Measurements from ENCODE around the gene YAF2. TPM values are rescaled to one million over a fixed set of nuclear protein-coding genes. Genes with fewer than 3 reads are reported as not detected.

Gene YAF2
- total and polyA plus RNA-seq, 2 of the 13 experiments (the other 11 are each of a cell fraction or from before 2014, with no cell fraction given), result 8.4 to 11.7 TPM

DNA sequence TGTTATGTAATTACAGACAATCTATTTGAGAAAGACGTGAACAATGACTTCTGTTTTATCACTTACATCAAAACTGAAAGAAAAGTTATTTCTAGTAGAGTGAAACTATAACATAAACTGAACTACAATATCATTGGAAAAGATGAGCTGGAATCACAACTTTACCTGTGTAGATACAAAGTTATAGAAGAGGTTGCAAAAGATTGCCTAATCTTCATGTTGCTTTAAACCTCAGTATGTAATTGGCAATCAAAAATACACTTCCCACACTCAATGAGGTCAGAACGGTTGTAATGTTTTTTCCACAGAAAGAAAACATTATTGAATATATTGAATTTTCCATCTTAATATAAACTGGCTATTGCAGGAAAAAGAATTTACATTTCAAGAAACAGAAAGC, 55.7 kb downstream of the YAF2 start (continued):
- TF ChIP-seq, protein P1, sequence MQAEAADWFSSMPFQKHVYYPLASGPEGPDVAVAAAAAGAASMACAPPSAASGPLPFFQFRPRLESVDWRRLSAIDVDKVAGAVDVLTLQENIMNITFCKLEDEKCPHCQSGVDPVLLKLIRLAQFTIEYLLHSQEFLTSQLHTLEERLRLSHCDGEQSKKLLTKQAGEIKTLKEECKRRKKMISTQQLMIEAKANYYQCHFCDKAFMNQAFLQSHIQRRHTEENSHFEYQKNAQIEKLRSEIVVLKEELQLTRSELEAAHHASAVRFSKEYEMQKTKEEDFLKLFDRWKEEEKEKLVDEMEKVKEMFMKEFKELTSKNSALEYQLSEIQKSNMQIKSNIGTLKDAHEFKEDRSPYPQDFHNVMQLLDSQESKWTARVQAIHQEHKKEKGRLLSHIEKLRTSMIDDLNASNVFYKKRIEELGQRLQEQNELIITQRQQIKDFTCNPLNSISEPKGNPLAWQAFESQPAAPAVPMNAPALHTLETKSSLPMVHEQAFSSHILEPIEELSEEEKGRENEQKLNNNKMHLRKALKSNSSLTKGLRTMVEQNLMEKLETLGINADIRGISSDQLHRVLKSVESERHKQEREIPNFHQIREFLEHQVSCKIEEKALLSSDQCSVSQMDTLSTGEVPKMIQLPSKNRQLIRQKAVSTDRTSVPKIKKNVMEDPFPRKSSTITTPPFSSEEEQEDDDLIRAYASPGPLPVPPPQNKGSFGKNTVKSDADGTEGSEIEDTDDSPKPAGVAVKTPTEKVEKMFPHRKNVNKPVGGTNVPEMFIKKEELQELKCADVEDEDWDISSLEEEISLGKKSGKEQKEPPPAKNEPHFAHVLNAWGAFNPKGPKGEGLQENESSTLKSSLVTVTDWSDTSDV (CRISPR knock-in tag; IDR thresholded peaks at IDR 0.05), result no peak
- TF ChIP-seq HMG20B (CRISPR knock-in tag; conservative IDR thresholded peaks at IDR 0.05) (no peak), ZNF816 (CRISPR knock-in tag; IDR thresholded peaks at IDR 0.05; ENCODE audit: borderline replicate concordance) (no peak), ZNF205 (CRISPR knock-in tag; IDR thresholded peaks at IDR 0.05) (no peak), ZNF225 (CRISPR knock-in tag; IDR thresholded peaks at IDR 0.05) (no peak), ZNF607 (CRISPR knock-in tag; IDR thresholded peaks at IDR 0.05; ENCODE audit: borderline replicate concordance) (no peak), REXO4 (CRISPR knock-in tag; IDR thresholded peaks at IDR 0.05; ENCODE audit: borderline replicate concordance) (no peak), NFYC (CRISPR knock-in tag; IDR thresholded peaks at IDR 0.05) (no peak)
- TF ChIP-seq, protein P2, sequence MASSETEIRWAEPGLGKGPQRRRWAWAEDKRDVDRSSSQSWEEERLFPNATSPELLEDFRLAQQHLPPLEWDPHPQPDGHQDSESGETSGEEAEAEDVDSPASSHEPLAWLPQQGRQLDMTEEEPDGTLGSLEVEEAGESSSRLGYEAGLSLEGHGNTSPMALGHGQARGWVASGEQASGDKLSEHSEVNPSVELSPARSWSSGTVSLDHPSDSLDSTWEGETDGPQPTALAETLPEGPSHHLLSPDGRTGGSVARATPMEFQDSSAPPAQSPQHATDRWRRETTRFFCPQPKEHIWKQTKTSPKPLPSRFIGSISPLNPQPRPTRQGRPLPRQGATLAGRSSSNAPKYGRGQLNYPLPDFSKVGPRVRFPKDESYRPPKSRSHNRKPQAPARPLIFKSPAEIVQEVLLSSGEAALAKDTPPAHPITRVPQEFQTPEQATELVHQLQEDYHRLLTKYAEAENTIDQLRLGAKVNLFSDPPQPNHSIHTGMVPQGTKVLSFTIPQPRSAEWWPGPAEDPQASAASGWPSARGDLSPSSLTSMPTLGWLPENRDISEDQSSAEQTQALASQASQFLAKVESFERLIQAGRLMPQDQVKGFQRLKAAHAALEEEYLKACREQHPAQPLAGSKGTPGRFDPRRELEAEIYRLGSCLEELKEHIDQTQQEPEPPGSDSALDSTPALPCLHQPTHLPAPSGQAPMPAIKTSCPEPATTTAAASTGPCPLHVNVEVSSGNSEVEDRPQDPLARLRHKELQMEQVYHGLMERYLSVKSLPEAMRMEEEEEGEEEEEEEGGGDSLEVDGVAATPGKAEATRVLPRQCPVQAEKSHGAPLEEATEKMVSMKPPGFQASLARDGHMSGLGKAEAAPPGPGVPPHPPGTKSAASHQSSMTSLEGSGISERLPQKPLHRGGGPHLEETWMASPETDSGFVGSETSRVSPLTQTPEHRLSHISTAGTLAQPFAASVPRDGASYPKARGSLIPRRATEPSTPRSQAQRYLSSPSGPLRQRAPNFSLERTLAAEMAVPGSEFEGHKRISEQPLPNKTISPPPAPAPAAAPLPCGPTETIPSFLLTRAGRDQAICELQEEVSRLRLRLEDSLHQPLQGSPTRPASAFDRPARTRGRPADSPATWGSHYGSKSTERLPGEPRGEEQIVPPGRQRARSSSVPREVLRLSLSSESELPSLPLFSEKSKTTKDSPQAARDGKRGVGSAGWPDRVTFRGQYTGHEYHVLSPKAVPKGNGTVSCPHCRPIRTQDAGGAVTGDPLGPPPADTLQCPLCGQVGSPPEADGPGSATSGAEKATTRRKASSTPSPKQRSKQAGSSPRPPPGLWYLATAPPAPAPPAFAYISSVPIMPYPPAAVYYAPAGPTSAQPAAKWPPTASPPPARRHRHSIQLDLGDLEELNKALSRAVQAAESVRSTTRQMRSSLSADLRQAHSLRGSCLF (CRISPR knock-in tag; IDR thresholded peaks at IDR 0.05; ENCODE audit: borderline replicate concordance), result no peak
- TF ChIP-seq, protein P3, sequence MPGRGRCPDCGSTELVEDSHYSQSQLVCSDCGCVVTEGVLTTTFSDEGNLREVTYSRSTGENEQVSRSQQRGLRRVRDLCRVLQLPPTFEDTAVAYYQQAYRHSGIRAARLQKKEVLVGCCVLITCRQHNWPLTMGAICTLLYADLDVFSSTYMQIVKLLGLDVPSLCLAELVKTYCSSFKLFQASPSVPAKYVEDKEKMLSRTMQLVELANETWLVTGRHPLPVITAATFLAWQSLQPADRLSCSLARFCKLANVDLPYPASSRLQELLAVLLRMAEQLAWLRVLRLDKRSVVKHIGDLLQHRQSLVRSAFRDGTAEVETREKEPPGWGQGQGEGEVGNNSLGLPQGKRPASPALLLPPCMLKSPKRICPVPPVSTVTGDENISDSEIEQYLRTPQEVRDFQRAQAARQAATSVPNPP (CRISPR knock-in tag; IDR thresholded peaks at IDR 0.05), result no peak

Measured in HepG2 (cell line).